PC-3 (cell line): ENCODE results near the gene PUM2. TPM values are rescaled to one million over a fixed set of nuclear protein-coding genes. Genes with fewer than 3 reads are reported as not detected.

ENCODE experiments used
- ATAC-seq: fragments of 200-7000 bp; cut with Tn5 transposase; 2 replicates; pipeline ENCODE4 v1.9.1; 2020; ENCODE audit warnings: mild to moderate bottlenecking, moderate library complexity
- BruUV-seq: library from RNA; stranded (reverse); fragments of 400-500 nt; replicated peaks from 2 replicates; lab custom pipeline; 2021; lab: Mats Ljungman, UMichigan
- CTCF ChIA-PET: fragments of 300-600 bp; sonication (Branson Sonifier 250); formaldehyde crosslinking; loops from one replicate; lab custom pipeline; 2022; ENCODE audit warnings: antibody characterized with exemption; lab: Charles Lee
- POLR2A ChIA-PET: fragments of 300-600 bp; sonication (Branson Sonifier 250); formaldehyde crosslinking; loops from one replicate; lab custom pipeline; 2022; ENCODE audit warnings: antibody characterized with exemption; ENCODE audit not compliant: unreplicated experiment; lab: Charles Lee
- DNase-seq: peaks from one replicate; pipeline ENCODE4 v3.0.0-alpha.2; 2015
- H2AFZ ChIP-seq: fragments of 300-600 bp; sonication (generic); 2 replicates; pipeline ENCODE4 v1.6.0; 2016; ENCODE audit warnings: antibody characterized with exemption, low read length
- H3F3A ChIP-seq: fragments of 300-600 bp; sonication (generic); one replicate; pipeline ENCODE4 v1.6.0; 2017; ENCODE audit warnings: antibody characterized with exemption, low read length, control low read depth, mild to moderate bottlenecking; ENCODE audit not compliant: unreplicated experiment
- H3K27ac ChIP-seq: fragments of 300-600 bp; sonication (generic); 2 replicates; pipeline ENCODE4 v1.5.1; 2016; ENCODE audit warnings: mild to moderate bottlenecking, low read length
- H3K27me3 ChIP-seq: fragments of 300-600 bp; sonication (generic); 2 replicates; pipeline ENCODE4 v1.6.1; 2016; ENCODE audit warnings: low read length, mixed read lengths
- H3K36me3 ChIP-seq: fragments of 300-600 bp; sonication (generic); 2 replicates; pipeline ENCODE4 v1.6.1; 2016; ENCODE audit warnings: low read depth, mixed run types, low read length, mixed read lengths
- H3K4me1 ChIP-seq: fragments of 300-600 bp; sonication (generic); 2 replicates; pipeline ENCODE4 v1.5.1; 2016; ENCODE audit warnings: low read length; ENCODE audit not compliant: insufficient read depth
- H3K4me2 ChIP-seq: fragments of 300-600 bp; sonication (generic); 2 replicates; pipeline ENCODE4 v1.6.0; 2016; ENCODE audit warnings: low read length
- H3K4me3 ChIP-seq: fragments of 300-600 bp; sonication (generic); 2 replicates; pipeline ENCODE4 v1.5.1; 2016; ENCODE audit warnings: mild to moderate bottlenecking, low read length, mixed read lengths
- H3K79me2 ChIP-seq: fragments of 300-600 bp; sonication (generic); 2 replicates; pipeline ENCODE4 v1.6.1; 2017; ENCODE audit warnings: low read length, mixed read lengths
- H3K9ac ChIP-seq: fragments of 300-600 bp; sonication (generic); 2 replicates; pipeline ENCODE4 v1.6.0; 2016; ENCODE audit warnings: mild to moderate bottlenecking, low read length
- H3K9me2 ChIP-seq: fragments of 300-600 bp; sonication (generic); replicated peaks from 2 replicates; pipeline ENCODE4 v1.6.1; 2016; ENCODE audit warnings: mixed run types, low read length, mixed read lengths
- H3K9me3 ChIP-seq: fragments of 300-600 bp; sonication (generic); 2 replicates; pipeline ENCODE4 v1.6.1; 2016; ENCODE audit warnings: low read length, mixed read lengths
- H4K20me1 ChIP-seq: fragments of 300-600 bp; sonication (generic); 2 replicates; pipeline ENCODE4 v1.6.1; 2016; ENCODE audit warnings: low read length, mixed read lengths
- CTCF ChIP-seq: fragments of 300-600 bp; sonication (generic); conservative IDR thresholded peaks from 2 replicates; pipeline ENCODE4 v1.5.1; 2017; ENCODE audit warnings: antibody characterized with exemption, low read depth, mild to moderate bottlenecking, low read length
- EZH2 ChIP-seq: fragments of 300-600 bp; sonication (generic); IDR thresholded peaks from one replicate; pipeline ENCODE4 v1.6.1; 2017; ENCODE audit warnings: antibody characterized with exemption, mild to moderate bottlenecking, low read length; ENCODE audit not compliant: unreplicated experiment
- EZH2phosphoT487 ChIP-seq: fragments of 300-600 bp; sonication (generic); IDR thresholded peaks from 2 replicates; pipeline ENCODE4 v1.6.1; 2018; ENCODE audit warnings: mild to moderate bottlenecking, antibody characterized with exemption, low read length, borderline replicate concordance
- intact Hi-C: fragments of 100-400 bp; cut with micrococcal nuclease; formaldehyde crosslinking; loops from 2 replicates; pipeline ENCODE4 v1.9.0; 2023
- total RNA-seq: library from RNA; depleted of rRNA; stranded (reverse); fragments of >200 nt; gene quantifications from 2 replicates; pipeline ENCODE4 v1.2.3, GENCODE V29; 2014

The PUM2 gene
- total RNA-seq, 1 experiment from 2014 or later: 14.9 TPM

- peaks cover 56% of the 10 kb centered on the region for H3K4me1 ChIP-seq
- TF ChIP-seq CTCF (no peak), EZH2 (no peak), EZH2phosphoT487 (no peak)
- ChIA-PET CTCF (no interaction called here), POLR2A (no interaction called here)
- no TSS peak for BruUV-seq
- H3K27ac ChIP-seq: peak overlapping the region; percentile 73; the same call in 1 of the 2 replicates
- no peaks in the 10 kb centered on the region for H3K9me3 ChIP-seq
- DNase-seq (no peak), ATAC-seq (no peak)
- H3K36me3 ChIP-seq: peaks cover 17% of the 10 kb centered on the region
- peak overlapping the region; percentile 86 for H3K4me2 ChIP-seq
- H3K4me3 ChIP-seq: peak overlapping the region; percentile 78
- H3K9me2 ChIP-seq: no peaks in the 10 kb centered on the region
- peaks cover 84% of the 10 kb centered on the region for H3K79me2 ChIP-seq
- intact Hi-C loops: no loop called here
- H3F3A ChIP-seq: no peaks in the 10 kb centered on the region
- no peaks in the 10 kb centered on the region for H3K27me3 ChIP-seq
- H3K9ac ChIP-seq: peak overlapping the region; percentile 89; the same call in 1 of the 2 replicates
- peaks cover 54% of the 10 kb centered on the region for H4K20me1 ChIP-seq
- no peak overlapping the region for H2AFZ ChIP-seq
These were observed 129.1 kb downstream of the PUM2 start for GRCh38 chr2:20221555-20221973.

GRCh38 chr2:20220806-20221554 lies 129.7 kb downstream of the PUM2 start:
- intact Hi-C loops: no loop called here
- no peak overlapping the region for H2AFZ ChIP-seq
- DNase-seq (no peak), ATAC-seq (no peak)
- CTCF ChIA-PET: no interaction called here
- peaks cover 60% of the 10 kb centered on the region for H4K20me1 ChIP-seq
- no peaks in the 10 kb centered on the region for H3F3A ChIP-seq
- BruUV-seq: no TSS peak
- H3K9ac ChIP-seq: no peak overlapping the region
- peak overlapping the region; percentile 78; the same call in 1 of the 2 replicates for H3K4me3 ChIP-seq
- peaks cover 89% of the 10 kb centered on the region for H3K79me2 ChIP-seq
- no peaks in the 10 kb centered on the region for H3K27me3 ChIP-seq
- peaks cover 17% of the 10 kb centered on the region for H3K36me3 ChIP-seq
- H3K27ac ChIP-seq: no peak overlapping the region
- H3K9me2 ChIP-seq: no peaks in the 10 kb centered on the region
- H3K4me2 ChIP-seq: peak overlapping the region; percentile 86
- no peak for TF ChIP-seq EZH2
- TF ChIP-seq EZH2phosphoT487: no peak
- no peak for TF ChIP-seq CTCF
- H3K9me3 ChIP-seq: no peaks in the 10 kb centered on the region
- POLR2A ChIA-PET: no interaction called here
- peaks cover 52% of the 10 kb centered on the region for H3K4me1 ChIP-seq

- TF ChIP-seq CTCF (no peak), EZH2 (no peak), EZH2phosphoT487 (no peak)
- Histone ChIP-seq H3K27me3 (no peaks in the 10 kb centered on the region), H3K79me2 (peaks cover 100% of the 10 kb centered on the region), H3K9me2 (no peaks in the 10 kb centered on the region), H3K4me3 (no peak overlapping the region), H3K27ac (no peak overlapping the region), H3K9me3 (no peaks in the 10 kb centered on the region), H3F3A (no peaks in the 10 kb centered on the region), H3K9ac (no peak overlapping the region), H3K4me1 (peaks cover 48% of the 10 kb centered on the region), H3K4me2 (0 out of 2 replicates have a peak overlapping the region, but pooled peaks have one; percentile 86), H2AFZ (no peak overlapping the region), H4K20me1 (peaks cover 71% of the 10 kb centered on the region), H3K36me3 (peaks cover 23% of the 10 kb centered on the region)
- no TSS peak for BruUV-seq
- no peak for DNase-seq
- ChIA-PET POLR2A (no interaction called here), CTCF (interaction anchor here (0.6 kb wide), 1 partner anchor 408 kb away, joined by 4 read pairs; no protein-coding TSS in a partner anchor)
- no peak for ATAC-seq
- intact Hi-C loops: no loop called here
These were observed 130.8 kb downstream of the PUM2 start for GRCh38 chr2:20219763-20220380.
